ENCODE measurements around the gene SMURF2. TPM values are rescaled to one million over a fixed set of nuclear protein-coding genes. Genes with fewer than 3 reads are reported as not detected.

The SMURF2 gene
- total and polyA plus RNA-seq, 10 of the 15 experiments (the other 5 are each of a cell fraction or from before 2014, with no cell fraction given) = 2.8 to 13.4 (median 7.5) TPM

DNA sequence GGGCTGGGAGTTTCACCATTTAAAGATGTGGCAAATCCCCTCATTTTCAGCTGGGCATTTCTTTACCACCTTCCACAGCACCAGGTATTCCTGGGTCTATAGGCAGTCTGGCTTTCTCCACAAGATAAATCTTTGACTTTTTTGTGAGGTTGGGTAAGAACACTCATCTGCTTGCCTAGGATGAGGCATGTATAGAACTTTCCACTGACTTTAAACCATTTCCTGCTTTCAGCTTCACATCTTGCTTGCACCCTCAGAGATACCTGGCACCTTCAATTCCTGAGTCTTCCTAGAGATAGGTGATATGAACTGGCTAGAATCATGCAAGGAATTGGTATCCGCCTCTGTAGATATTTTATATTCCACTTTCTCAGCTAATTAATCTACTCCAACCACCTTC, 27.9 kb downstream of the SMURF2 start:
- H4K20me1 ChIP-seq (ENCODE audit: control insufficient read depth, insufficient read depth) = no peaks in the 10 kb centered on the region
- ChIA-PET RAD21 (ENCODE audit: unreplicated experiment) (interaction anchor here (0.6 to 0.8 kb wide), 2 partner anchors 13 to 520 kb away, joined by 3 to 4 read pairs; no protein-coding TSS in a partner anchor), POLR2A (interaction anchor here (0.5 to 0.8 kb wide), 2 partner anchors 11 to 625 kb away, joined by 3 to 4 read pairs; no protein-coding TSS in a partner anchor), CTCF (interaction anchor here (0.8 to 3.4 kb wide), 6 partner anchors 12 to 214 kb away, joined by 3 to 13 read pairs (median 4); partner anchors contain the start of gene DDX5), SMC1A (ENCODE audit: uncharacterized antibody, unreplicated experiment) (interaction anchor here (0.7 to 3.5 kb wide), 4 partner anchors 11 to 309 kb away, joined by 3 to 19 read pairs (median 4); no protein-coding TSS in a partner anchor)
- H3K9me3 ChIP-seq (replicated peaks; ENCODE audit: control insufficient read depth, insufficient read depth, low read length) = no peaks in the 10 kb centered on the region
- no peak overlapping the region for H2AFZ ChIP-seq (ENCODE audit: control insufficient read depth, low read depth, low read length)
- no peak overlapping the region for H3K4me3 ChIP-seq
- H3K27ac ChIP-seq (ENCODE audit: control insufficient read depth, insufficient read depth) = peak overlapping the region; percentile 53
- no peaks in the 10 kb centered on the region for H3K27me3 ChIP-seq (replicated peaks in 1 of 2; ENCODE audit: control insufficient read depth in 2 of 2, insufficient read depth in 2 of 2, low read length in 1 of 2)
- intact Hi-C loops (cut with micrococcal nuclease; ENCODE audit: unreplicated experiment) (no loop called here), in situ Hi-C loops (cut with MboI) (no loop called here)
- H3K79me2 ChIP-seq (ENCODE audit: control insufficient read depth, insufficient read depth, low read length) = peaks cover 6% of the 10 kb centered on the region
- H3K4me1 ChIP-seq (ENCODE audit: control insufficient read depth, insufficient read depth, low read length) = peaks cover 21% of the 10 kb centered on the region
- H3K36me3 ChIP-seq (ENCODE audit: control insufficient read depth in 2 of 2, insufficient read depth in 2 of 2, low read length in 1 of 2) = no peaks in the 10 kb centered on the region; a peak in 1 of 4 replicates
- FAIRE-seq (no peak), DNase-seq (ENCODE audit: low read depth, low spot score) (no peak), ATAC-seq (peak; percentile 38)
- BruUV-seq (replicated peaks) = TSS peak; percentile 9
- no peak overlapping the region for H3K9ac ChIP-seq (ENCODE audit: control insufficient read depth, insufficient read depth, low read length)
- H3K4me2 ChIP-seq (ENCODE audit: control insufficient read depth, insufficient read depth) = no peak overlapping the region
- WGBS (ENCODE audit: insufficient coverage, insufficient replicate concordance, low lambda C conversion rate, missing lambda C conversion rate) = 96% methylated on average over 1 of the region's 1 CpG
- no peak for TF ChIP-seq ZNF622 (IDR thresholded peaks at IDR 0.05)

- ChIA-PET SMC1A (ENCODE audit: uncharacterized antibody, unreplicated experiment) (interaction anchor here (0.5 to 1.7 kb wide), 8 partner anchors 9 to 311 kb away, joined by 3 to 8 read pairs (median 3); no protein-coding TSS in a partner anchor), CTCF (interaction anchor here (0.9 to 2.1 kb wide), 6 partner anchors 8 to 326 kb away, joined by 3 to 8 read pairs (median 4); no protein-coding TSS in a partner anchor), RAD21 (ENCODE audit: unreplicated experiment) (interaction anchor here (1.0 to 1.6 kb wide), 2 partner anchors 13 to 17 kb away, joined by 4 to 5 read pairs; no protein-coding TSS in a partner anchor), POLR2A (interaction anchor here (1.4 kb wide), 1 partner anchor 16 kb away, joined by 4 read pairs; no protein-coding TSS in a partner anchor)
- in situ Hi-C loops (cut with MboI) = no loop called here
- intact Hi-C loops (cut with micrococcal nuclease; ENCODE audit: unreplicated experiment) = no loop called here
- Histone ChIP-seq H3K9me3 (replicated peaks; ENCODE audit: control insufficient read depth, insufficient read depth, low read length) (no peaks in the 10 kb centered on the region), H4K20me1 (ENCODE audit: control insufficient read depth, insufficient read depth) (no peaks in the 10 kb centered on the region), H3K4me1 (ENCODE audit: control insufficient read depth, insufficient read depth, low read length) (peaks cover 24% of the 10 kb centered on the region), H3K27me3 (replicated peaks in 1 of 2; ENCODE audit: control insufficient read depth in 2 of 2, insufficient read depth in 2 of 2, low read length in 1 of 2) (no peaks in the 10 kb centered on the region), H2AFZ (ENCODE audit: control insufficient read depth, low read depth, low read length) (no peak overlapping the region), H3K4me2 (ENCODE audit: control insufficient read depth, insufficient read depth) (no peak overlapping the region), H3K36me3 (ENCODE audit: control insufficient read depth in 2 of 2, insufficient read depth in 2 of 2, low read length in 1 of 2) (peaks cover 0 to 4% of the 10 kb centered on the region in 2 experiments; a peak in 2 of 4 replicates), H3K4me3 (no peak overlapping the region), H3K79me2 (ENCODE audit: control insufficient read depth, insufficient read depth, low read length) (peaks cover 5% of the 10 kb centered on the region), H3K9ac (ENCODE audit: control insufficient read depth, insufficient read depth, low read length) (no peak overlapping the region), H3K27ac (ENCODE audit: control insufficient read depth, insufficient read depth) (no peak overlapping the region)
- no TSS peak for BruUV-seq (replicated peaks)
- no peak for ATAC-seq
- 96% methylated on average over 2 of the region's 2 CpGs for WGBS (ENCODE audit: insufficient coverage, insufficient replicate concordance, low lambda C conversion rate, missing lambda C conversion rate)
- no peak for FAIRE-seq
- no peak for DNase-seq (ENCODE audit: low read depth, low spot score)
- TF ChIP-seq EGR1 (IDR thresholded peaks at IDR 0.05; ENCODE audit: borderline replicate concordance in 1 of 2, low read depth in 2 of 2, low read length in 2 of 2) (no peak), PKNOX1 (IDR thresholded peaks at IDR 0.05) (no peak), ETV6 (conservative IDR thresholded peaks at IDR 0.05 in 1 of 2, IDR thresholded peaks at IDR 0.05 in 1 of 2; ENCODE audit: borderline replicate concordance in 1 of 2, low read depth in 1 of 2) (no peak), SUZ12 (IDR thresholded peaks at IDR 0.05; ENCODE audit: unreplicated experiment) (no peak), HSF1 (IDR thresholded peaks at IDR 0.05; ENCODE audit: low read depth, low read length) (no peak), ZNF384 (IDR thresholded peaks at IDR 0.05; ENCODE audit: borderline replicate concordance, low read depth, low read length) (no peak), HDGF (IDR thresholded peaks at IDR 0.05) (no peak)
- TF ChIP-seq, protein P1, sequence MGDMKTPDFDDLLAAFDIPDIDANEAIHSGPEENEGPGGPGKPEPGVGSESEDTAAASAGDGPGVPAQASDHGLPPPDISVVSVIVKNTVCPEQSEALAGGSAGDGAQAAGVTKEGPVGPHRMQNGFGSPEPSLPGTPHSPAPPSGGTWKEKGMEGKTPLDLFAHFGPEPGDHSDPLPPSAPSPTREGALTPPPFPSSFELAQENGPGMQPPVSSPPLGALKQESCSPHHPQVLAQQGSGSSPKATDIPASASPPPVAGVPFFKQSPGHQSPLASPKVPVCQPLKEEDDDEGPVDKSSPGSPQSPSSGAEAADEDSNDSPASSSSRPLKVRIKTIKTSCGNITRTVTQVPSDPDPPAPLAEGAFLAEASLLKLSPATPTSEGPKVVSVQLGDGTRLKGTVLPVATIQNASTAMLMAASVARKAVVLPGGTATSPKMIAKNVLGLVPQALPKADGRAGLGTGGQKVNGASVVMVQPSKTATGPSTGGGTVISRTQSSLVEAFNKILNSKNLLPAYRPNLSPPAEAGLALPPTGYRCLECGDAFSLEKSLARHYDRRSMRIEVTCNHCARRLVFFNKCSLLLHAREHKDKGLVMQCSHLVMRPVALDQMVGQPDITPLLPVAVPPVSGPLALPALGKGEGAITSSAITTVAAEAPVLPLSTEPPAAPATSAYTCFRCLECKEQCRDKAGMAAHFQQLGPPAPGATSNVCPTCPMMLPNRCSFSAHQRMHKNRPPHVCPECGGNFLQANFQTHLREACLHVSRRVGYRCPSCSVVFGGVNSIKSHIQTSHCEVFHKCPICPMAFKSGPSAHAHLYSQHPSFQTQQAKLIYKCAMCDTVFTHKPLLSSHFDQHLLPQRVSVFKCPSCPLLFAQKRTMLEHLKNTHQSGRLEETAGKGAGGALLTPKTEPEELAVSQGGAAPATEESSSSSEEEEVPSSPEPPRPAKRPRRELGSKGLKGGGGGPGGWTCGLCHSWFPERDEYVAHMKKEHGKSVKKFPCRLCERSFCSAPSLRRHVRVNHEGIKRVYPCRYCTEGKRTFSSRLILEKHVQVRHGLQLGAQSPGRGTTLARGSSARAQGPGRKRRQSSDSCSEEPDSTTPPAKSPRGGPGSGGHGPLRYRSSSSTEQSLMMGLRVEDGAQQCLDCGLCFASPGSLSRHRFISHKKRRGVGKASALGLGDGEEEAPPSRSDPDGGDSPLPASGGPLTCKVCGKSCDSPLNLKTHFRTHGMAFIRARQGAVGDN (IDR thresholded peaks at IDR 0.05) = no peak
These were observed 29.5 kb downstream of the SMURF2 start for GRCh38 chr17:64632606-64633005.
